WTC11 (cell line): ENCODE results near the gene GCK. TPM values are rescaled to one million over a fixed set of nuclear protein-coding genes. Genes with fewer than 3 reads are reported as not detected.

Source experiments
- ATAC-seq: fragments of 200-7000 bp; cut with Tn5 transposase; 2 replicates; pipeline ENCODE4 v1.10.0; 2021; ENCODE audit warnings: mild to moderate bottlenecking, moderate library complexity
- CTCF ChIA-PET: fragments of 300-600 bp; sonication (Branson Sonifier 250); formaldehyde crosslinking; loops from one replicate; lab custom pipeline; 2021; ENCODE audit warnings: antibody characterized with exemption; lab: Charles Lee
- POLR2A ChIA-PET: fragments of 350-600 bp; sonication (Branson Sonifier 250); formaldehyde crosslinking; loops from one replicate; lab custom pipeline; 2021; ENCODE audit warnings: antibody characterized with exemption; lab: Charles Lee
- DNase-seq: peaks from one replicate; pipeline ENCODE4 v3.0.0; 2021; ENCODE audit warnings: low spot score
- H3K27ac Mint-ChIP-seq: 2 replicates; pipeline ENCODE4 v1.8.0; 2021; ENCODE audit warnings: mixed read lengths
- H3K27me3 Mint-ChIP-seq: 2 replicates; pipeline ENCODE4 v1.8.0; 2021; ENCODE audit warnings: low read depth, mild to moderate bottlenecking, moderate library complexity, mixed read lengths
- H3K36me3 Mint-ChIP-seq: 2 replicates; pipeline ENCODE4 v1.8.0; 2021; ENCODE audit warnings: mixed read lengths
- H3K4me1 Mint-ChIP-seq: 2 replicates; pipeline ENCODE4 v1.8.0; 2022; ENCODE audit warnings: mixed read lengths
- H3K4me3 Mint-ChIP-seq: 2 replicates; pipeline ENCODE4 v1.8.0; 2021; ENCODE audit warnings: mild to moderate bottlenecking, moderate library complexity, mixed read lengths
- H3K9me3 Mint-ChIP-seq: 2 replicates; pipeline ENCODE4 v1.8.0; 2021; ENCODE audit warnings: mixed read lengths
- AFF4 ChIP-seq: sonication (generic); formaldehyde crosslinking; IDR thresholded peaks from 2 replicates; pipeline ENCODE4 v1.8.1; 2023; ENCODE audit warnings: mild to moderate bottlenecking, missing genetic modification reagents, borderline replicate concordance
- ARID4B ChIP-seq: sonication (generic); formaldehyde crosslinking; IDR thresholded peaks from 2 replicates; pipeline ENCODE4 v1.8.0; 2023; ENCODE audit warnings: missing genetic modification reagents, mild to moderate bottlenecking, borderline replicate concordance
- CBFB ChIP-seq: sonication (generic); formaldehyde crosslinking; IDR thresholded peaks from 2 replicates; pipeline ENCODE4 v1.8.1; 2022; ENCODE audit warnings: mild to moderate bottlenecking, low read depth, missing genetic modification reagents
- E2F5 ChIP-seq: sonication (generic); formaldehyde crosslinking; IDR thresholded peaks from 2 replicates; pipeline ENCODE4 v1.8.1; 2022; ENCODE audit warnings: mild to moderate bottlenecking, moderate library complexity, missing genetic modification reagents
- EMX1 ChIP-seq: fragments of 250-450 bp; sonication (Bioruptor Pico); IDR thresholded peaks from 2 replicates; pipeline ENCODE4 v1.8.0; 2021; ENCODE audit warnings: mild to moderate bottlenecking
- GTF2I ChIP-seq: fragments of 250-450 bp; sonication (Bioruptor Pico); conservative IDR thresholded peaks from 2 replicates; pipeline ENCODE4 v1.4.0; 2021; ENCODE audit warnings: mild to moderate bottlenecking
- HMGA2 ChIP-seq: fragments of 250-450 bp; sonication (Bioruptor Pico); IDR thresholded peaks from 2 replicates; pipeline ENCODE4 v1.4.0; 2021; ENCODE audit warnings: mild to moderate bottlenecking, moderate library complexity
- JAZF1 ChIP-seq: fragments of 250-450 bp; sonication (Bioruptor Pico); IDR thresholded peaks from 2 replicates; pipeline ENCODE4 v1.9.0; 2021; ENCODE audit warnings: moderate library complexity, mild to moderate bottlenecking, inconsistent platforms
- MXD4 ChIP-seq: fragments of 250-450 bp; sonication (Bioruptor Pico); IDR thresholded peaks from 2 replicates; pipeline ENCODE4 v1.8.0; 2021; ENCODE audit warnings: mild to moderate bottlenecking, moderate library complexity, borderline replicate concordance
- NR2C2 ChIP-seq: sonication (generic); formaldehyde crosslinking; IDR thresholded peaks from 2 replicates; pipeline ENCODE4 v1.8.0; 2022; ENCODE audit warnings: mild to moderate bottlenecking, missing genetic modification reagents
- NR3C1 ChIP-seq: sonication (generic); formaldehyde crosslinking; conservative IDR thresholded peaks from 2 replicates; pipeline ENCODE4 v1.8.1; 2023; ENCODE audit warnings: low read depth, mild to moderate bottlenecking, missing genetic modification reagents
- PREB ChIP-seq: sonication (generic); formaldehyde crosslinking; IDR thresholded peaks from 2 replicates; pipeline ENCODE4 v1.8.1; 2022; ENCODE audit warnings: mild to moderate bottlenecking, missing genetic modification reagents, moderate library complexity, borderline replicate concordance
- TEAD1 ChIP-seq: sonication (generic); formaldehyde crosslinking; IDR thresholded peaks from 2 replicates; pipeline ENCODE4 v1.8.0; 2022; ENCODE audit warnings: mild to moderate bottlenecking, missing genetic modification reagents
- ZMAT4 ChIP-seq: fragments of 250-450 bp; sonication (Bioruptor Pico); IDR thresholded peaks from 2 replicates; pipeline ENCODE4 v1.9.0; 2021; ENCODE audit warnings: mild to moderate bottlenecking
- ZNF281 ChIP-seq: sonication (generic); formaldehyde crosslinking; IDR thresholded peaks from 2 replicates; pipeline ENCODE4 v1.8.0; 2023; ENCODE audit warnings: mild to moderate bottlenecking, missing genetic modification reagents
- ZNF317 ChIP-seq: sonication (generic); formaldehyde crosslinking; IDR thresholded peaks from 2 replicates; pipeline ENCODE4 v1.8.1; 2023; ENCODE audit warnings: low read depth, mild to moderate bottlenecking, moderate library complexity, missing genetic modification reagents, borderline replicate concordance
- ZNF396 ChIP-seq: fragments of 250-450 bp; sonication (Bioruptor Pico); IDR thresholded peaks from 2 replicates; pipeline ENCODE4 v1.8.0; 2021; ENCODE audit warnings: mild to moderate bottlenecking, moderate library complexity, borderline replicate concordance
- ZNF423 ChIP-seq: fragments of 250-450 bp; sonication (Bioruptor Pico); IDR thresholded peaks from 2 replicates; pipeline ENCODE4 v2.1.2; 2022; ENCODE audit warnings: mild to moderate bottlenecking, moderate library complexity
- total RNA-seq: library from RNA; stranded (reverse); gene quantifications from 3 replicates; pipeline ENCODE4 v1.2.3, GENCODE V29; 2021

The GCK gene
- total RNA-seq, 1 experiment from 2014 or later, result 3.3 TPM

- TF ChIP-seq AFF4 (CRISPR knock-in tag), result no peak
- no peak for TF ChIP-seq ZNF317 (CRISPR knock-in tag)
- no peak for TF ChIP-seq PREB (CRISPR knock-in tag)
- TF ChIP-seq E2F5 (CRISPR knock-in tag), result no peak
- no peak for TF ChIP-seq ZMAT4 (CRISPR knock-in tag)
Measured at GRCh38 chr7:44232396-44232795, 43.2 kb upstream of the GCK start (continued).

GRCh38 chr7:44231088-44231487, 41.8 kb upstream of the GCK start:
- Mint-ChIP-seq H3K27me3 (no peaks in the 10 kb centered on the region), H3K4me3 (no peak overlapping the region), H3K4me1 (no peaks in the 10 kb centered on the region), H3K27ac (no peak overlapping the region), H3K9me3 (no peaks in the 10 kb centered on the region), H3K36me3 (no peaks in the 10 kb centered on the region)
- ChIA-PET CTCF (interaction anchor here (0.7 to 1.7 kb wide), 4 partner anchors 10 to 17 kb away, joined by 3 to 9 read pairs (median 6); no protein-coding TSS in a partner anchor), POLR2A (no interaction called here)
- no peak for DNase-seq
- no peak for ATAC-seq
- no peak for TF ChIP-seq NR3C1 (CRISPR knock-in tag)
- no peak for TF ChIP-seq ARID4B (CRISPR knock-in tag)
- no peak for TF ChIP-seq ZNF423 (CRISPR knock-in tag)
- no peak for TF ChIP-seq TEAD1 (CRISPR knock-in tag)
- TF ChIP-seq NR2C2 (CRISPR knock-in tag), result no peak
- no peak for TF ChIP-seq GTF2I (CRISPR knock-in tag)
- no peak for TF ChIP-seq JAZF1 (CRISPR knock-in tag)
- TF ChIP-seq E2F5 (CRISPR knock-in tag), result no peak
- TF ChIP-seq ZNF317 (CRISPR knock-in tag), result no peak
- TF ChIP-seq CBFB (CRISPR knock-in tag), result no peak
- TF ChIP-seq ZNF281 (CRISPR knock-in tag), result no peak
- TF ChIP-seq HMGA2 (CRISPR knock-in tag), result no peak
- no peak for TF ChIP-seq ZNF396 (CRISPR knock-in tag)
- TF ChIP-seq EMX1 (CRISPR knock-in tag), result no peak
- no peak for TF ChIP-seq MXD4
